M059J (cell line): Measurements from ENCODE around the gene ECE1. TPM values are rescaled to one million over a fixed set of nuclear protein-coding genes. Genes with fewer than 3 reads are reported as not detected.

Experiments
- DNase-seq: peaks from one replicate; pipeline ENCODE4 v3.0.0-alpha.2; 2012; ENCODE audit warnings: low read depth
- total RNA-seq: library from RNA; depleted of rRNA; stranded (reverse); fragments of >200 nt; shearing (Covaris generic); gene quantifications from 2 replicates; pipeline ENCODE4 v1.2.3, GENCODE V29; 2014

The ECE1 gene
- total RNA-seq, 1 experiment from 2014 or later, result 125 TPM

DNA sequence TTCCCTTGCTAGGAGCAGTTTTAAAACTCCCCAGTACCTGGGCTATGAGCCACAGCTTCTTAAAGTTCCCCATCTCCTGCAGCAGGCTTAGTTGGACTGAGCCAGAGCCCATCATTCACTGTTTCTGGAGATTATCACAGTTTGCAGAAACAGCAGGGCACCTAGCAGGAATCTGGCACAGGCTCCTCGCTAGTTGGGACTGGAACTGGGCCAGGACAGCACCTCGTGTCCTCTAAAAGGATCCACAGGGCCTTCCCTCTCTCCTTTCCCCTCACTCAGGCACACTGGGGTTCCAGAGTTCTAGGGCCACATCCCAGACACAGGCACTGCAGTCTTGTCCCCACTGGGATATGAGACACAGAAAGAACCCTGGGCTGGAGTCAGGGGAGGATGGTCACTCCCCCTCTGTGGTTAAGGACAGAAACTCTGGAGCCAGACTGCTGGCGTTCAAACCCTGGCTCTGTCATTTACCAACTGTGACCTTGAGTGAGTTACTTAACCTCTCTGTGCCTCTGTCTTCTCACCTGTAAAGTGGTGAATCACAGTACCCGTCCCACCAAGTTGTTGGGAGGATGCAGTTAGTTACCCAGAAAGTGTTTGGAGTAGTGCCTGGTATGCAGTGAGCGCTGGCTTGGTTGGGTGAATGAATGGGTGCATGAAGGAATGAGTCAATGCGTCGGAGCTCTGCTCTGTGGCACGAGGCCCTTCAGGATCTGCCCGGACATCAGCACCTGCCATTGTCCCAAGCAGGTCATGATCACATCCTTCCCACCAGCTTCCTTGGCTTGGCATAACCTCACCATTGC is 18.8 kb upstream of the ECE1 start:
- DNase-seq, result peak; percentile 62

DNA sequence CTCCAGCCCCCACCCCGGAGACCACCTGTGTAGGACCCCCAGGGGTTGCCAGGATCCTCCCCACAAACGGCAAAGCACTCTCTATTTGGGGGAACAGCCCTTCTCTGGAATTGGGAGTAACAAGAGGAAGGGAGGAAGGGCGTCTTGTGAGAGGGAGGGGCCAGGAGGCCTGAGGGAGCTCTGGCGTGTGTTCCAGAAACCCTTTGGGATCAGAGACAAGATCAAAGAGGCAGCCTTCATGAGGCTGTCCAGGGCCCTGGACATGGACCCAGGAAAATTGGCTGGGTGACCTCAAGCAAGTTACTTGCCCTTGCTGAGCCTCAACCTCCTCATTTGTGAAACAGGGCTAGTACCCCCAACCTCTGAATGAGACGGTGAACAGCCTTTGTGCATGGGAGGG is 18.1 kb upstream of the ECE1 start:
- DNase-seq, result no peak

DNA sequence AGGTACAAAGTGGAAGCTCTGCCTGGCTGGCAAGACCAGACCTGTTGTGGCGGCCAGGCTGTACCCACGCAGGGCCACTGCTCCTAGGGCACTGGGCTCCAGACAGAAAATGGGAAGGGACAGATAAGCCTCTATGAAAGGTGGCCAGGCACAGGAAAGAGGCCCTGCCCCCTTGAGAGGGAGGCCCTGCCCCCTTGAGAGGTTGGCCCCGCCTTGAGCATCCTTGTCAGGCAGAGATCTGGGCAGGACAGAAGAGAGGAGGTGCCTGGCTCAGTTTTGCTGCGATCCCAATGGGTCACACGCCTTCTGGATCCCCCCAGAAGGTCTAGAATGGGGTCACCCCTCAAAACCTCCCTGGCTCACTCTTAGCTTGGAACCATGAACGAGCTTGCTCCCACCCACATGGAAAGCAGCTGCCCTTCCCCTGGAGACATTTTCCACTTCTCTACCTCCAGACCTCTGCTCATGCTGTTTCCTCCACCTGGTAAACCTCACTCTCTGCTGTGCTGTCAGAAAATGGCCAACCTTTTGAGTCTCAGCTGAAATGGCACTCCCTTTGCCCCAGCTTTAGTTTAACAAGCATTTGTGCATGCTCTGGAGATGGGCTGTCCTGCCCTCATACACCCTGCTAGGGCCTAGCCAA is 17.5 kb upstream of the ECE1 start:
- no peak for DNase-seq

DNA sequence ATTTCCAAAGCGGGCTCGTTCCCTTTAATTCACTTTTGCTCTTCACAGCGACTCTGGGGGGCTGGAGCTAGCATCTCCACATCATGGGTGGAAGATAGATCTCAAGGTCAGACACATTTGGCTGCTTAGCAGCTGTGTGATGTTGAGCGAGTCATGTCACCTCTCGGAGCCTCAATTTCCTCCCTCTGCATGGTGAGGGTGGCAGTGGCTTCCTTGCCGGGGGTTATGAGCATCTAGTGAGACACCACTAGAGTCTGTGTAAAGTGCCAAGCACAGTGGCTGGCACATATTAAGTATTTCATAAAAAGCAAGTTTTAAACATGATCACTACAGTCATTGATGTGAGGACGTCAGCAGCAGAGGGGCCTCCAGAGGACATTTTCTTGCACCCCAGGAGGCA is 16.9 kb upstream of the ECE1 start:
- no peak for DNase-seq

DNA sequence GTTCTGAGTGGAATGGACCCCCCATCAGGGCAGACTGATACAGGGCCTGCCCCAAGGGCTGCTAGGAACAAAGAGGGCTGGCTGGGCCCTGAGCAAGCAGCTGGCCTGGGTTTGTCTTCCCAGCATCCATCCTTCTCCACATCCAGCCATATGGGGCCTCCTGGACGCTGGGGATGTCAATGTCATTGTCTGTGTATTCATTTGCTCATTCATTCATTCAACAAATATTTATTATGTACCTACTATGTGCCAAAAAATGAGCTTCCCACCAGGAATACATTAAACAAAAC is 15.6 kb upstream of the ECE1 start:
- DNase-seq, result no peak

DNA sequence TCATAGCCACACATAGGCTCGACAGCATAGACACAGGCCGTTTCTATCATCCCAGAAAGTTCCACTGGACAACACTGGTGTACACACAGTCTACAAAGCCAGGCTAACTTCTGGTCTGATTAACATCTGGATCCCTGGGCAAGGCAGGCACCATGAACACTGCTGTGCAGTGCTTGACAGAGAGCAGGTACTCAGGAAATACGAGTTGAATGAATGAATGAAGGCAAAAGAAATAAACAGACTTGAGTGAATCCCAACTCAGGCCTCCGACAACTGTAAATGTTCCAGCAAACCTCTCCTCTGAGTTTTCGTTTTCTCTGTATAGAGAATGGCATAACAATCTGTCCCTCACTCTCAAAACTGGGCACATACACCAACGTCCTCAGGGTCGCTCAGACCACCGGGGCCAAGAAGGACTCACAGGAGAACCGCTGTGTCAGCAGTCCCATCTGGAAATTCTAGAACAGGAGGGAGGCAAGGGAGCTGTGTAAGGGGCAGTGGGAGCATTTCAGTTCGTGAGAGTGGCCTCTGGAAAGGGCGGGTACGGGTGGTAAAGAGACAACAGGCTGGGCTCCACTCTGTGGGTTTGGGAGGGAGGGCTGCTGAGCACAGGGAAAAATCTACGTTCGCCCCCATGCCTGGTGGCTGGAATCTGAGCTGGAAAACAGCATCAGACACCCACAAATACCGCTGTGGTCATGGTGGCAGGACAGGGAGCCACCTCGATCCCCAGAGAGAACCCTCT is 15.1 kb upstream of the ECE1 start:
- DNase-seq, result no peak

DNA sequence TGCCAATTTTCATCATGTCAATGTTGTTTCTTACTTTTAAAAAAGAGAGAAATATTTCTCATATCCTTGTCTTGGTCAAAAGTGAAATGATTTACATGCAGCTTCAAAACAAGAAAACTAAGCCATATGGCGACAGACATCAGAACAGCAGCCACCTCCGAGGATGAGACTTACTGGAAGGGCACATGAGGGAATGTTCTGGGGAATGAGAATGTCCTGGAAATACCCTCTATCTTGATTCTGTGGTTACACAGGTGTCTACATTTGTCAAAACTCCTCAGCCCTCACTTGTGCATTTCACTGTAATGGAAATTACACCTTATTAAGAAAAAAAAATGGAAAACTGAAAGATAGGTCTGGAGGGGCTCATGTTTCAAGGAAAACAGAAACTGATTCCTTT is 14.2 kb upstream of the ECE1 start:
- no peak for DNase-seq

DNA sequence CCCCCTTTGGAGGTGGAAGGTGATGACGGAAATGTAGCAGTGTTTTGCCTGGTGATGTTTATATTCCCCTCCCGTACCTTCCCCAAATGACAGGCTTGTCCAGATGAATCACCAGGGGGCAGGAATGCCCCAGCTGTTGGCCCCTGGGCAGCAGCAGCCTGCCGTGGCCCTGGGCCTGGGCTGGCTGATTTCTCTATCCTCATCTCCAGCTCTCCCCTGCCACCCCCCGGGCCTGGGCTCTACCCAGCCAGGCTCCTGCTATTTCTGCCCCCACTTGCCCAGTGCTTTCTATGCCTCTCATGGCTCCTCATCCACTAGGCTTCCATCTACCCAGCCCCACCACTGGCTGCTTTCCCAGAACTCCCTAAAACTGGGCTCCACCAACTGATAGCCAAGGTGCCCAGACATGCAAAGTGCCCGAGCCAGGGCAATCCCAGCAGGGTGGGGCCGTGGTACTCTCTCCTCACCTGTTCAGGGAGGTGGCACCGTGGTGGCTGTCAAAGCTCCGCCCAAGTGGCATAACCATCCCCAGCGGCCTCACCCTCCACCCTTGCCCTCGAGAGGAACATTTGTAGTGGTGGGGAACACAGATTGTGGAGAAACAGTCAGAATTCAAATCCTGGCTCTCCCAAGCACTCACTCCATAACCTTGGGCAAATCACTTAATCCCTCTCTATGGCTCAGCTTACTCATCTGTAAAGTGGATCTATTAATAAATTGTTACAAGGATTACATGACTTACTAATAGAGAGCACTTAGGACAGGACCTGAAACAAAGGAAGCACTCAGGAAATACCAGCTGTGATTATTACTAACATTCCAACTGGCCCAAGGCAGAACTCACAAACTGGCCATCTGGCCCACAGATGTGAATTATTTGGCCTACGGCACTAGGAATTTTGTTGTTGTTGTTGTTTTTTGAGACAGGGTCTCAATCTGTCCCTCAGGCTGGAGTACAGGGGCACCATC is 12.8 kb upstream of the ECE1 start:
- peak; percentile 73 for DNase-seq

DNA sequence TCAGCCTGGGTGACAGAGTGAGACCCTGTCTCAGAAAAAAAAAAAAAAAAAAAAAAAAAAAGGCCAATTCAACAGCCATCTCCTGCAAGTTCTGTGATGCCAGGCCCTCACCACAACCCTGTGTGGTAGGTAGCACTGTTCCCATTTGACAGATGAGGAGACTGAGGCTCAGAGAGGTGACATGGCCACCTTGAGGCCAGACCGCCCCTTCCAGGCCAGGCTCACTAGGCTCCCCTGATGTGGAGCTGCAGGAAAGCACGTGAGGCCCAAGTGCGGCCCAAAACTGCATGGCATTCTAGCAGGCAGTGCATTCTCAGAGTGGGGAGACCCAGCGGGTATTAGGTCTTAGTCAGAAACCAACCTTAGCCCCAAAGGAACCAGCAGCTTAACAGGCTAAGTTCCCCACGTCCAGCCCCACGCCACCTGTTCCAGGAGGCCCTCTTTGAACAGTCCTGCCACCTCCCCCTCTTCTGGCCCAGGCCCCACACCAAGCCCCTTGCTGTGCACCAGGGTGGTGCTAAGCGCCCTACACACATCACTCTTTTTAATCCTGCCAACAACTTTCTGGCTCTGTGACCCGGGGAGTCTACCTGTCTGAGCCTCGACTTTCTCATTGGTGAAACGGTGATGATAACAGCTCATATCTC is 11.7 kb upstream of the ECE1 start:
- no peak for DNase-seq

DNA sequence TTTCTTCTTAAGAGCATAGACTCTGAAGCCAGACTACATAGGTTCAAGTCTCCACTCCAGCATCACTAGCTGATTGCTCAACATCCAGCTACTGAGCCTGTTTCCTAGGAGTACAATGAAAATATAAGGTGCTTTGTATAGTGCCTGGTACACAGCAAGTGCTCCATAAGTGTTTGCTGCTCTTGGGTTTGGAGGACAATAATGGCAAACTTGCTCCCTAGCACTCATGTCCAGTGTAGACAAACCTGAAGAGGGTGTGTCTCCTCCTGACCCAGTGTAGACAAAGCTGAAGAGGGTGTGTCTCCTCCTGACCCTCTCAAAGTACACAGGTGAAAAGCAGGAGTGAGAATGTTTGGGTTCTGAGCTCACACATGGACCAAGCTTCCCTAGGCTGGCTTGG is 10.5 kb upstream of the ECE1 start:
- DNase-seq, result no peak

DNA sequence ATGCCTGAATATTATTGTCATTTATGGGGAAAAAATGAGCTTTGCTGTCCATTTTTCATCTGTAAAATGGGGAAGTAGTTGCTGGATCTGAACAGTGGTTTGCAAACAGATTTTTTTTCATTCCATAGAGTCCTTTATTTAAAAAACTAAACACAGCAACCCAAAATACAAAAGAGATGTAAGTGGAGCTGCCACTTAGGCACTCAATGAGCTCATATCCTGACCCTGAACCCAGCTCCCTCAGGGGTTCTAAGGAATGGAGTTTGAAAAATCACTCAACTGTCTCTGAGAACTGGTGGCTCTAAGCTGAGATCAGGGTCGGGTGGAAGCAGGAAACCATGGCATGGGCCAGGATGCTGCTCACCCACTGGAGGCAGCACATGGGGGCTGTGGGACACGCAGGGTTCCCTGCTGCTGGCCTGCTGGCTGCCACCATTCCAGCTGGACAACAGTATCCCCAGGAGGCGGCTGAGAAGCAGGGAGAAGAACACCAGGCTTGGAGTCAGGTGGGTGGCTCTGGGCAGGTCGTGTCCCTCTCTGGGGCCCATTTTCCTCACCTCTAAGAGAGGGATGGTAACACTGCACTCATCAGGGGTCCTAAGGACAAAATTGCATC is 9.6 kb upstream of the ECE1 start:
- DNase-seq, result no peak

DNA sequence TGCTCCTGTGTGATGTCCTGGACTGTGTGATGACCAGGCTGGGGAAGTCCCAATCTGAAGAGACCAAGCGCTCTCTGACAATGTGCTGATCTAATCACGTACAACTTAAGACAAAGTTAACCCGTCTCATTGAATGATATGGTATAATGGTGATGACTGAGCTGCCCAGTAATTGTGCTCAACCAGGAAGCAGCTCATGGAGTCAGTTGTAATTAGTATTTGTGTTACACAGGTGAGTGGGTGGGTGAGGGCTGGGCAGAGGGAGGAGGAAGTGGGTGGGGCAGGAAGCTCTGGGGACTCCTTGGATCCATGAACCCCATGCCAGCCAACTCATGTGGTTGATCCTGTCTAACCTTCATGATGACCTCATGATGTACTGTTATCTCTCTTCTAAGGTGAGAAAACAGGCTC is 8.7 kb upstream of the ECE1 start:
- DNase-seq, result no peak

DNA sequence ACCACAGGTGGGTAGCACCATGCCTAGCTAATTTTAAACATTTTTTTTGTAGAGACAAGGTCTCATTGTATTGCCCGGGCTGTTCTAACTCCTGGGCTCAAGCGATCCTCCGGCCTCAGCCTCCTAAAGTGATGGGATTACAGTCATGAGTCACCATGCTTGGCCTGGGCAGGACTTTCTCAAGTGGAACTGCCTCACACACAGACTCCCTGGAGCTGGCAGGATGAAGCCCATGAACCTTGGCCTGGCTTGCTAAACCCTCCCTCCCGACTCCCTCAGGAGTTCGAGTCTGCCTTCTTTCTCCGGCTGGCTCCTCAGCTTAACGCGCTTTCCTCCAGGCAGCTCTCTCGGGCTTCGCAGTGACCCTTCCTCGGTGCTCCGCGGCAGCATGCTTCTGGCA is 7.7 kb upstream of the ECE1 start:
- DNase-seq, result peak; percentile 67

DNA sequence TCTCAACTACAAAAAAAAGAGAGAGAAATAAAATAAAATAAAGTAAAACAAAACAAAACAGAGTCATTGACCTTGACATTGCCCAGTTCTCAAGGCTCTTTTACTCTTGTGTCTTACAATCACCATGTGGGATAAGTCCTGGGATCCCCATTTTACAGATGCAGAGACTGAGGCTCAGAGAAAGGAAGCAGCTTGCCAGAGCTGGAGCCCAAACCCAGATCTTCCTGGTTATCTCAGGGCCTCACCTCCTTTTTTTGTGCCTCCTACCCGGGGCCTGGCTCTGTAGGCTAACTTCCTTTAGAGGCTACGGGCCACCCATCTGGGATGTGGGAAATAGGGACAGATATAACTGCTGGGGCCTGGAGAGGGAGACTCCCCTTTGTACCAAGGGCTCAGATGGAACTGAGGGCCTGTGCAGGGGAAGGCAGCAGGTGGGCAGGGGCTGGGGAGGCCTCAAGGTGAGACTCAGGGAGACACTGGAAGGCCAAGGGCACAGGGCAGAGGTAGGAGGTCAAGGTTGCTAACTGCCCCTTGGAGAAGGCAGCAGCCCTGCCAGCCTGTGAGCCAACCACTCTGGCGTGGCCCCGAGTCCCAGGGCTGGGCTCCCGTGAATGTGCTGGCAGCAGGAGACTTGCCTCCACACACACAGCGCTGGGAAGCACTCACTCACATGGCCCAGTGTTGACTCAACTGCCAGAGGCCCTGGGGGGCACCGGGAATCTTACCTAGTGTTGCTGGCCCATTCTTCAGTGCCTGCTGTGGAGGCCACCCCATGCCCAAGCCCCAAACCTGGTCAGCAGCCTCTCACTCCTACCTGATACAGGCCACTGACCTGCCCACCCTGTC is 6.5 kb upstream of the ECE1 start:
- DNase-seq, result peak; percentile 65

DNA sequence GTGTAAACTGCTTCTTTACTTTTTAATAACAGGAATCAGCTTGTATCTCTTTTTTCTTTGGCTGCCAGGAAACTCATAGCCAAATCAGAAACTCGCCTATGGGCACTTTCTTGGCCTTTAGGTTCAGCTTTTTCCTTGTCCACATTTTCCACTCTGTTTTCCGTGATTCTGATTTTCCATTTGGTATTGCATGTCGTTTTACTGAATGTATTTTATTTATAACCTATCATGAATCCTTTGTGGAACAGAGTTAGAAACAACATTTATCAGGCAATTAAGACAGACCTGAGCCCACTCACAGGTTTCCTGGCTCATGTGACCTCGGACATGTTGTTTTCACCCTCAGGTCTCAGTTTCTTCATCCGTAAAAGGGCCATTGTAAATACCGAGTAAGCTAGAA is 5.3 kb upstream of the ECE1 start:
- no peak for DNase-seq

DNA sequence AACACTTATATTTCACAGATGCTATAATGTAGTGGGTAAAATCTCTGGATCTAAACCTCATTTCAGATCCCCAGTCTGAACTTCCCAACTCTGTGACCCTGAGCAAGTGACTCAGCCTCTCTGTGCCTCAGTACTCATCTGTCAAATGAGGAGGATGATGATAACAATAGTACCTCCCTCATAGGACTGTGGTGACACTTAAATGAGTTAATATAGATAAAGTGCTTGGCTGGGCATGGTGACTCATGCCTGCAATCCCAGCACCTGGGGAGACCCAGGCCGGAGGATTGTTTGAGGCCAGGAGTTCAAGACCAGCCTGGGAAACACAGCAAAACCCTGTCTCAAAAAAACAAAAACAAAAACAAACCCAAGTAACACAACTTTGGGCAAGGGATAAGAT is 4.7 kb upstream of the ECE1 start:
- peak; percentile 79 for DNase-seq

DNA sequence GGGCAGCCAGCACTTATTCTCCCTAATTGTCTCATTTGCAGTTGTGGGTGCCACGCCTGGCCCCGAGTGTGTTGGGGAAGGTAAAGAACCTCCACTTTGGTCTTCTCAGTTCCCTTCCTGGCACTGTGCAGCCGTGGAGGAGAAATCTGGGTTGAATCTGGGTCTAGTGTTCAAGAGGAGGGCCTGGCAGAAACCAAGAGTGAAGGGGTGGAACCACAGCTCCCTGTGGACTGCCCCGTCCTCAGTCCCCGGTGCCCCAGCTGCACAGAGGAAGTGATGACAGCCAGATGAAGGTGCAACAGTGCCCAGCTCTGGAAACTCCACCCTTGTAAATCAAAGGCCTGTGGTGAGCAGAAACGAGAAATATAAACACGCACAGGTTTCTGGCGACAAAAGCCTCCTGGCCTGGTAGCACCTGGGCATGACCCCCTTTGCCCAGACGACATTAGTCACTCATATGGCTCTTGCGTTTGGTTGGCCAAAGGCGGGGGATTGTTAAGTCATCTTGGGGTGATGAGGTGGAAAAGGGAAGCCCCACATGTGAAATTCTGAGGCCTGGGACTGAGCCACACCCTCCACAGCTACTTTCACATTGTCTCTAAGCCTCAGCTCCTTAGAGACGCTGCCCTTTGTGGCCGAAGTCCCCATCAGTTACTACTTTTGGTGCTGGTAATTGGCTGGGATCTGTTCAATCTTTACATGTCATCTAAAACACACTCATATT is 4.2 kb upstream of the ECE1 start:
- DNase-seq, result peak; percentile 83

DNA sequence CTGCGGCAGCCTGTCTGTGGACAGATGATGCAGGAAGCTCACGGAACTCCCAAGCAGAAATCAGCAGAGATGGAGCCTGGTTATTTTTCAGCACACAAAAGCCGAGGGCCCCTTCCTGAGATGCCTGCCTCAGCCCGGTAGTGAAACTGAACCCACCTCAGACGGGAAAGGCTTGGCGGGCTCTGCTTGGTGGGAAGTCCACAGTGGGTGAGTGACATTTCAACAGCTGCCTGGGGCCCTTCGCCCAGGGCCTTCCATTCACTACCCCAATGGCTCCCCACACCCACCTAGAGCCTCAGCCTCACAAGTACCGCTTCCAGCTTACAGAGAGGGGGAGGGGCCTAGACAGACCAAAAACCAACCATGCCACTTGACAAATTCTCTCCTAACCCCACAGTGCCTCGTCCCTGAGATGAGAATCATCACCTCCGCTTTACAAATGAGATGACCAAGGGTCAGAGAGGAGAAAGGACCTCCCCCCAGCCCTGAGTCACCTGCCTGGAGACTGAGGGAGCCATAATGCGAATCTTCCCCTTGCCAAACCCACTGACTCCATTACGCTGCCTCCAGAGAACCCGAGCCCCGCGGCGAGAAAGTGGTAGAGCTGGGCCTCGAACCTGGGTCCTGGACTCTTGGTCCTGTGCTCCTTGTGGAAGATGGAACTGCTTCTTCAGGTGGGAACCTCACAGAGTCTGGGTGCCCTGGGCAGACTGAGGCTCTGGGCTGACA is 3.4 kb upstream of the ECE1 start:
- DNase-seq, result no peak
